ENCODE measurements around the gene PPP1R3E. TPM values are rescaled to one million over a fixed set of nuclear protein-coding genes. Genes with fewer than 3 reads are reported as not detected.
A peak's percentile ranks its signal among the peaks of the same experiment; 100 is the strongest.

The PPP1R3E gene
- total and polyA plus RNA-seq, 2 of the 13 experiments (the other 11 are each of a cell fraction or from before 2014, with no cell fraction given), result 16.5 to 26.5 TPM

GRCh38 chr14:23326491-23327332, 24.1 kb upstream of the PPP1R3E start (continued):
- TF ChIP-seq ZNF609 (CRISPR knock-in tag; IDR thresholded peaks at IDR 0.05; ENCODE audit: borderline replicate concordance) (no peak), KDM4B (CRISPR knock-in tag; IDR thresholded peaks at IDR 0.05) (no peak), NFATC3 (CRISPR knock-in tag; IDR thresholded peaks at IDR 0.05) (no peak), IRF1 (CRISPR knock-in tag; IDR thresholded peaks at IDR 0.05; ENCODE audit: low read depth) (no peak), MLXIP (CRISPR knock-in tag; IDR thresholded peaks at IDR 0.05; ENCODE audit: borderline replicate concordance) (no peak), ZNF780A (CRISPR knock-in tag; IDR thresholded peaks at IDR 0.05) (no peak), MTF2 (CRISPR knock-in tag; IDR thresholded peaks at IDR 0.05; ENCODE audit: borderline replicate concordance) (no peak), AGO2 (optimal IDR thresholded peaks at IDR 0.05; ENCODE audit: low read depth, low read length) (peak; percentile 97), ADNP (CRISPR knock-in tag; IDR thresholded peaks at IDR 0.05) (no peak), DNMT3B (CRISPR knock-in tag; conservative IDR thresholded peaks at IDR 0.05) (no peak), CBX1 (IDR thresholded peaks at IDR 0.05; ENCODE audit: low read depth) (no peak), ZNF563 (CRISPR knock-in tag; IDR thresholded peaks at IDR 0.05) (no peak), KLF9 (CRISPR knock-in tag; IDR thresholded peaks at IDR 0.05; ENCODE audit: low read depth) (no peak), CEBPG (CRISPR knock-in tag; IDR thresholded peaks at IDR 0.05) (no peak), RAD51 (IDR thresholded peaks at IDR 0.05; ENCODE audit: borderline replicate concordance) (no peak), ZNF766 (CRISPR knock-in tag; IDR thresholded peaks at IDR 0.05; ENCODE audit: borderline replicate concordance) (no peak)
